ENCODE measurements around the gene PTK6.

Gene PTK6

DNA sequence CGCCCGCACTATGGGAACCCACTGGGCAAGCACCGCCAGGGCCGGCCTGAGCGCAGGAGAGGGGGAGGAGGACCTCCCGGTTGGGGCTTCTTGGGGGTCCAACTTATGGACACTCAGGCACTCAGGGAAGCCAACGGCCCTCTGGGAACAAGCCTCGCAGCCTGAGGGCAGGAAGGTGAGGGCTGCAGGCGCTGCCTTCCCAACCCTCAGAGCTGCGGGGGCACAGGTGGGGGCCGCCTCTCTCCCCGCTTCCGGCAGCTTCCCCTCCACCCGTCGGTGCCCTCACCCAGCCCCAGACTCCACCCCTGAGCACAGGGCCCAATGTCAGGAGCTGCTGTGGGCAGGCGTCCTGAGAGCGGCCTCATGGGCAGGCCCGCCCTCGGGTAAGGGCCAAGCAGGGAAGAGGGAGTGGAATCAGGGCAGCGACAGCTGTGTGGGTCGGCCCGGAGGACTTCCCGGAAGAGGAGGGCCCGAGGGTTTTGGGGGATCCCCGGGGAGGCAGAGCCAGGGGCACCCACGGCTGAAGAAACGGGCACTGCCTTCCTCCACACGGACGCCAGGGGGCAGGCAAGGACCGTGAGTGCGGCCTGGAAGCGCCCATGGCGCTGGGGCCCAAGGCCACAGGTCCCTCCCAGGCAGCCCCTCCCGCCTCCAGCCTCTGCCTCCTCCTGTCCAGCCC lies 488 bp upstream of the PTK6 start (continued):
- TF ChIP-seq, protein P1, sequence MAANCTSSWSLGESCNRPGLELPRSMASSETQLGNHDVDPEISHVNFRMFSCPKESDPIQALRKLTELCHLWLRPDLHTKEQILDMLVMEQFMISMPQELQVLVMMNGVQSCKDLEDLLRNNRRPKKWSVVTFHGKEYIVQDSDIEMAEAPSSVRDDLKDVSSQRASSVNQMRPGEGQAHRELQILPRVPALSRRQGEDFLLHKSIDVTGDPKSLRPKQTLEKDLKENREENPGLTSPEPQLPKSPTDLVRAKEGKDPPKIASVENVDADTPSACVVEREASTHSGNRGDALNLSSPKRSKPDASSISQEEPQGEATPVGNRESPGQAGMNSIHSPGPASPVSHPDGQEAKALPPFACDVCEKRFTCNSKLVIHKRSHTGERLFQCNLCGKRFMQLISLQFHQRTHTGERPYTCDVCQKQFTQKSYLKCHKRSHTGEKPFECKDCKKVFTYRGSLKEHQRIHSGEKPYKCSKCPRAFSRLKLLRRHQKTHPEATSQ (tag by site-specific recombination; IDR thresholded peaks at IDR 0.05): no peak; the same call in 1 of the 2 replicates
- TF ChIP-seq FEZF1 (tag by site-specific recombination; IDR thresholded peaks at IDR 0.05) (no peak), ZFP37 (tag by site-specific recombination; IDR thresholded peaks at IDR 0.05) (peak; percentile 56; the same call in 1 of the 2 replicates), ZNF785 (tag by site-specific recombination; IDR thresholded peaks at IDR 0.05) (no peak), ZNF549 (tag by site-specific recombination; IDR thresholded peaks at IDR 0.05) (no peak), KLF17 (tag by site-specific recombination; IDR thresholded peaks at IDR 0.05) (peak; percentile 95), ZBTB1 (tag by site-specific recombination; IDR thresholded peaks at IDR 0.05) (no peak), ZBTB20 (tag by site-specific recombination; IDR thresholded peaks at IDR 0.05) (peak; percentile 54), ZNF48 (tag by site-specific recombination; IDR thresholded peaks at IDR 0.05) (no peak), ZNF623 (tag by site-specific recombination; IDR thresholded peaks at IDR 0.05) (0 out of 2 replicates have a peak, but pooled peaks have one; percentile 20), ZNF791 (tag by site-specific recombination; IDR thresholded peaks at IDR 0.05) (no peak), ZNF311 (tag by site-specific recombination; IDR thresholded peaks at IDR 0.05; ENCODE audit: borderline replicate concordance) (no peak), PRDM1 (tag by site-specific recombination; IDR thresholded peaks at IDR 0.05) (no peak), ZNF660 (tag by site-specific recombination; IDR thresholded peaks at IDR 0.05) (no peak), ZNF140 (tag by site-specific recombination; IDR thresholded peaks at IDR 0.05) (no peak), SALL2 (tag by site-specific recombination; IDR thresholded peaks at IDR 0.05; ENCODE audit: borderline replicate concordance) (no peak), ZNF214 (tag by site-specific recombination; IDR thresholded peaks at IDR 0.05; ENCODE audit: borderline replicate concordance) (no peak), ZNF624 (tag by site-specific recombination; IDR thresholded peaks at IDR 0.05) (no peak), ZBTB49 (tag by site-specific recombination; IDR thresholded peaks at IDR 0.05; ENCODE audit: low read depth) (no peak), ZIC2 (tag by site-specific recombination; IDR thresholded peaks at IDR 0.05) (no peak; the same call in none of the 2 replicates), ZNF629 (tag by site-specific recombination; IDR thresholded peaks at IDR 0.05) (peak; percentile 69; the same call in 1 of the 2 replicates), ZSCAN23 (tag by site-specific recombination; IDR thresholded peaks at IDR 0.05) (no peak), ZFP3 (tag by site-specific recombination; IDR thresholded peaks at IDR 0.05; ENCODE audit: low read depth) (no peak), HOXA7 (CRISPR knock-in tag; IDR thresholded peaks at IDR 0.05; ENCODE audit: borderline replicate concordance) (no peak)
- TF ChIP-seq, protein P2, sequence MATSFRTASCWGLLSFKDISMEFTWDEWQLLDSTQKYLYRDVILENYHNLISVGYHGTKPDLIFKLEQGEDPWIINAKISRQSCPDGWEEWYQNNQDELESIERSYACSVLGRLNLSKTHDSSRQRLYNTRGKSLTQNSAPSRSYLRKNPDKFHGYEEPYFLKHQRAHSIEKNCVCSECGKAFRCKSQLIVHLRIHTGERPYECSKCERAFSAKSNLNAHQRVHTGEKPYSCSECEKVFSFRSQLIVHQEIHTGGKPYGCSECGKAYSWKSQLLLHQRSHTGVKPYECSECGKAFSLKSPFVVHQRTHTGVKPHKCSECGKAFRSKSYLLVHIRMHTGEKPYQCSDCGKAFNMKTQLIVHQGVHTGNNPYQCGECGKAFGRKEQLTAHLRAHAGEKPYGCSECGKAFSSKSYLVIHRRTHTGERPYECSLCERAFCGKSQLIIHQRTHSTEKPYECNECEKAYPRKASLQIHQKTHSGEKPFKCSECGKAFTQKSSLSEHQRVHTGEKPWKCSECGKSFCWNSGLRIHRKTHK (tag by site-specific recombination; IDR thresholded peaks at IDR 0.05): no peak
- TF ChIP-seq, protein P3, sequence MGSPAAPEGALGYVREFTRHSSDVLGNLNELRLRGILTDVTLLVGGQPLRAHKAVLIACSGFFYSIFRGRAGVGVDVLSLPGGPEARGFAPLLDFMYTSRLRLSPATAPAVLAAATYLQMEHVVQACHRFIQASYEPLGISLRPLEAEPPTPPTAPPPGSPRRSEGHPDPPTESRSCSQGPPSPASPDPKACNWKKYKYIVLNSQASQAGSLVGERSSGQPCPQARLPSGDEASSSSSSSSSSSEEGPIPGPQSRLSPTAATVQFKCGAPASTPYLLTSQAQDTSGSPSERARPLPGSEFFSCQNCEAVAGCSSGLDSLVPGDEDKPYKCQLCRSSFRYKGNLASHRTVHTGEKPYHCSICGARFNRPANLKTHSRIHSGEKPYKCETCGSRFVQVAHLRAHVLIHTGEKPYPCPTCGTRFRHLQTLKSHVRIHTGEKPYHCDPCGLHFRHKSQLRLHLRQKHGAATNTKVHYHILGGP (tag by site-specific recombination; IDR thresholded peaks at IDR 0.05): no peak
- TF ChIP-seq, protein P4, sequence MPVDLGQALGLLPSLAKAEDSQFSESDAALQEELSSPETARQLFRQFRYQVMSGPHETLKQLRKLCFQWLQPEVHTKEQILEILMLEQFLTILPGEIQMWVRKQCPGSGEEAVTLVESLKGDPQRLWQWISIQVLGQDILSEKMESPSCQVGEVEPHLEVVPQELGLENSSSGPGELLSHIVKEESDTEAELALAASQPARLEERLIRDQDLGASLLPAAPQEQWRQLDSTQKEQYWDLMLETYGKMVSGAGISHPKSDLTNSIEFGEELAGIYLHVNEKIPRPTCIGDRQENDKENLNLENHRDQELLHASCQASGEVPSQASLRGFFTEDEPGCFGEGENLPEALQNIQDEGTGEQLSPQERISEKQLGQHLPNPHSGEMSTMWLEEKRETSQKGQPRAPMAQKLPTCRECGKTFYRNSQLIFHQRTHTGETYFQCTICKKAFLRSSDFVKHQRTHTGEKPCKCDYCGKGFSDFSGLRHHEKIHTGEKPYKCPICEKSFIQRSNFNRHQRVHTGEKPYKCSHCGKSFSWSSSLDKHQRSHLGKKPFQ (tag by site-specific recombination; IDR thresholded peaks at IDR 0.05): no peak
- TF ChIP-seq, protein P5, sequence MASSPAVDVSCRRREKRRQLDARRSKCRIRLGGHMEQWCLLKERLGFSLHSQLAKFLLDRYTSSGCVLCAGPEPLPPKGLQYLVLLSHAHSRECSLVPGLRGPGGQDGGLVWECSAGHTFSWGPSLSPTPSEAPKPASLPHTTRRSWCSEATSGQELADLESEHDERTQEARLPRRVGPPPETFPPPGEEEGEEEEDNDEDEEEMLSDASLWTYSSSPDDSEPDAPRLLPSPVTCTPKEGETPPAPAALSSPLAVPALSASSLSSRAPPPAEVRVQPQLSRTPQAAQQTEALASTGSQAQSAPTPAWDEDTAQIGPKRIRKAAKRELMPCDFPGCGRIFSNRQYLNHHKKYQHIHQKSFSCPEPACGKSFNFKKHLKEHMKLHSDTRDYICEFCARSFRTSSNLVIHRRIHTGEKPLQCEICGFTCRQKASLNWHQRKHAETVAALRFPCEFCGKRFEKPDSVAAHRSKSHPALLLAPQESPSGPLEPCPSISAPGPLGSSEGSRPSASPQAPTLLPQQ (tag by site-specific recombination; IDR thresholded peaks at IDR 0.05): peak; percentile 81

All from HEK293 (cell line).